ENCODE data around the gene SEMA3D. TPM values are rescaled to one million over a fixed set of nuclear protein-coding genes. Genes with fewer than 3 reads are reported as not detected.

The SEMA3D gene
- total and polyA plus RNA-seq, 10 donors = 4.6 to 210 (median 116) TPM

- 55 to 85% (median 65%) methylated on average over 5 of the region's 5 CpGs for WGBS, 5 donors
- Histone ChIP-seq H3K27me3 (replicated peaks in 1 of 7) (no peaks in the 10 kb centered on the region), H3K36me3 (no peaks in the 10 kb centered on the region), H3K4me1 (no peaks in the 10 kb centered on the region), H3K9me3 (peaks cover 0 to 20% (median 15%) of the 10 kb centered on the region in 8 donors), H3K27ac (no peak overlapping the region), H3K4me3 (no peak overlapping the region)
- intact Hi-C loops (cut with DNase I; ENCODE audit: low total_unique reads) = no loop called here
- no peak for TF ChIP-seq CTCF (IDR thresholded peaks at IDR 0.05 in 8 of 11, conservative IDR thresholded peaks at IDR 0.05 in 3 of 11)
- no peak for TF ChIP-seq POLR2A (IDR thresholded peaks at IDR 0.05)
- no peak for TF ChIP-seq POLR2AphosphoS5 (IDR thresholded peaks at IDR 0.05)
- no peak for DNase-seq
Measured at GRCh38 chr7:85160223-85160622, 26.6 kb downstream of the SEMA3D start.

- no peak for DNase-seq
- Histone ChIP-seq H3K9me3 (peaks cover 0 to 20% (median 15%) of the 10 kb centered on the region in 8 donors), H3K36me3 (no peaks in the 10 kb centered on the region), H3K27me3 (replicated peaks in 1 of 7) (no peaks in the 10 kb centered on the region), H3K4me1 (no peaks in the 10 kb centered on the region), H3K4me3 (no peak overlapping the region), H3K27ac (no peak overlapping the region)
- TF ChIP-seq POLR2AphosphoS5 (IDR thresholded peaks at IDR 0.05) = no peak
- intact Hi-C loops (cut with DNase I; ENCODE audit: low total_unique reads) = no loop called here
- 70 to 95% (median 85%) methylated on average over 1 of the region's 1 CpG for WGBS, 5 donors
Measured at GRCh38 chr7:85159003-85159402, 27.9 kb downstream of the SEMA3D start.

GRCh38 chr7:85156661-85157208, 30.1 kb downstream of the SEMA3D start:
- Histone ChIP-seq H3K27ac (no peak overlapping the region), H3K4me3 (no peak overlapping the region), H3K27me3 (replicated peaks in 1 of 7) (no peaks in the 10 kb centered on the region), H3K9me3 (peaks cover 0 to 23% (median 15%) of the 10 kb centered on the region in 8 donors), H3K36me3 (no peaks in the 10 kb centered on the region), H3K4me1 (no peaks in the 10 kb centered on the region)
- TF ChIP-seq POLR2A (IDR thresholded peaks at IDR 0.05) = no peak
- no peak for TF ChIP-seq POLR2AphosphoS5 (IDR thresholded peaks at IDR 0.05)
- TF ChIP-seq CTCF (IDR thresholded peaks at IDR 0.05 in 8 of 11, conservative IDR thresholded peaks at IDR 0.05 in 3 of 11) = no peak
- intact Hi-C loops (cut with DNase I; ENCODE audit: low total_unique reads) = no loop called here
- DNase-seq = no peak
- 48 to 78% (median 61%) methylated on average over 1 of the region's 1 CpG for WGBS, 5 donors

- Histone ChIP-seq H3K4me3 (no peak overlapping the region), H3K27me3 (replicated peaks in 1 of 7) (no peaks in the 10 kb centered on the region), H3K36me3 (no peaks in the 10 kb centered on the region), H3K4me1 (no peaks in the 10 kb centered on the region), H3K9me3 (peaks cover 0 to 21% (median 15%) of the 10 kb centered on the region in 8 donors), H3K27ac (no peak overlapping the region)
- WGBS, 5 donors = 49 to 77% (median 54%) methylated on average over 3 of the region's 3 CpGs
- no peak for DNase-seq
- intact Hi-C loops (cut with DNase I; ENCODE audit: low total_unique reads) = no loop called here
- TF ChIP-seq POLR2A (IDR thresholded peaks at IDR 0.05) = no peak
- no peak for TF ChIP-seq POLR2AphosphoS5 (IDR thresholded peaks at IDR 0.05)
- no peak for TF ChIP-seq CTCF (IDR thresholded peaks at IDR 0.05 in 8 of 11, conservative IDR thresholded peaks at IDR 0.05 in 3 of 11)
Measured at GRCh38 chr7:85154282-85154937, 32.4 kb downstream of the SEMA3D start.

Data from spleen (tissue), 11 donors.